ENCODE results near the gene CD6. TPM values are rescaled to one million over a fixed set of nuclear protein-coding genes. Genes with fewer than 3 reads are reported as not detected.
A peak's percentile ranks its signal among the peaks of the same experiment; 100 is the strongest.

Gene CD6
- total RNA-seq, 3 donors from 2014 or later (not counting 1 experiment from before 2014, with no cell fraction given) = 18.9 to 111 (median 85.6) TPM

DNA sequence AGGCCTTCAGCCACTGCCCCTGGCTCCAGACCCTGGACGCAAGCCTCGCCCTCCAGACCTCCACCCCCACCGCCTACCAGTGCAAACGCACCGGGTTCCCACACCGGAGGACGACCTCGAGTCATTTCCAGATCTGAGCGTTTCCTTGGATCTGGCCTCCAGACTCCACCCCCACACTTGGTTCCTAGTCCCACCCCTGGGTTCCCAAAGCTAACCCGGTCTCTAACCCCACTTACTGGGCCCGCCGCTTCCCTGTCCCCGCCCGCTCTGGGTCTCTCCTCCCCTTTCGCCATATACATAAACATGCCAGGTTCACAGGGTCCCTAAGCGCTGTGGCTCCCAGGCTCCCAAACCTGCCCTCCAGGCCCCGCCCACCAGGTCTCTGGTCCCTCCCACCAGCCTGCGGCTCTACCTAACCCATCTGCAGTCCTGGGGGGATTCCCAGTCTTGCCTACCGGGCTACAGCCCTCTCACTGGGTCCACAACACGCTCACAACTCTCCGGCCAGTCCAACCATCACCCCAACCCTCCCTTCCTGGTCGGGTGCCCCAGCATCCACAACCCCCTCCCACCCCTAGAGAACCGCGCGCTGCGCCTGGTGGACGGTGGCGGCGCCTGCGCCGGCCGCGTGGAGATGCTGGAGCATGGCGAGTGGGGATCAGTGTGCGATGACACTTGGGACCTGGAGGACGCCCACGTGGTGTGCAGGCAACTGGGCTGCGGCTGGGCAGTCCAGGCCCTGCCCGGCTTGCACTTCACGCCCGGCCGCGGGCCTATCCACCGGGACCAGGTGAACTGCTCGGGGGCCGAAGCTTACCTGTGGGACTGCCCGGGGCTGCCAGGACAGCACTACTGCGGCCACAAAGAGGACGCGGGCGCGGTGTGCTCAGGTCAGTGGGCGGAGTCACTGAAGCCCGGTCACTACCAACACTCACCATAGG lies 36.7 kb downstream of the CD6 start:
- Histone ChIP-seq H3K27ac (ENCODE audit: low read length) (no peak overlapping the region), H3K4me1 (ENCODE audit: control insufficient read depth, insufficient read depth, low read length) (peaks cover 38% of the 10 kb centered on the region), H3K9me3 (ENCODE audit: control insufficient read depth, insufficient read depth, low read length) (no peaks in the 10 kb centered on the region), H3K4me3 (ENCODE audit: low read length) (no peak overlapping the region), H3K36me3 (ENCODE audit: control insufficient read depth, insufficient read depth, low read length) (peaks cover 4% of the 10 kb centered on the region), H3K27me3 (ENCODE audit: control insufficient read depth, insufficient read depth, low read length) (peaks cover 3% of the 10 kb centered on the region)
- no peaks in the 10 kb centered on the region for H3K36me3 Mint-ChIP-seq
- TF ChIP-seq, protein P1, sequence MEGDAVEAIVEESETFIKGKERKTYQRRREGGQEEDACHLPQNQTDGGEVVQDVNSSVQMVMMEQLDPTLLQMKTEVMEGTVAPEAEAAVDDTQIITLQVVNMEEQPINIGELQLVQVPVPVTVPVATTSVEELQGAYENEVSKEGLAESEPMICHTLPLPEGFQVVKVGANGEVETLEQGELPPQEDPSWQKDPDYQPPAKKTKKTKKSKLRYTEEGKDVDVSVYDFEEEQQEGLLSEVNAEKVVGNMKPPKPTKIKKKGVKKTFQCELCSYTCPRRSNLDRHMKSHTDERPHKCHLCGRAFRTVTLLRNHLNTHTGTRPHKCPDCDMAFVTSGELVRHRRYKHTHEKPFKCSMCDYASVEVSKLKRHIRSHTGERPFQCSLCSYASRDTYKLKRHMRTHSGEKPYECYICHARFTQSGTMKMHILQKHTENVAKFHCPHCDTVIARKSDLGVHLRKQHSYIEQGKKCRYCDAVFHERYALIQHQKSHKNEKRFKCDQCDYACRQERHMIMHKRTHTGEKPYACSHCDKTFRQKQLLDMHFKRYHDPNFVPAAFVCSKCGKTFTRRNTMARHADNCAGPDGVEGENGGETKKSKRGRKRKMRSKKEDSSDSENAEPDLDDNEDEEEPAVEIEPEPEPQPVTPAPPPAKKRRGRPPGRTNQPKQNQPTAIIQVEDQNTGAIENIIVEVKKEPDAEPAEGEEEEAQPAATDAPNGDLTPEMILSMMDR (IDR thresholded peaks at IDR 0.05) = no peak
- 83% methylated on average over 54 of the region's 54 CpGs for WGBS (ENCODE audit: insufficient coverage)
- peak overlapping the region in 1 of 2 donors; percentile 48 for H3K27ac Mint-ChIP-seq
- H3K27me3 Mint-ChIP-seq (ENCODE audit: low read depth in 2 of 2) = peaks cover 0 to 12% of the 10 kb centered on the region in 2 donors
- H3K9me3 Mint-ChIP-seq = no peaks in the 10 kb centered on the region
- intact Hi-C loops (cut with micrococcal nuclease) = no loop called here
- DNase-seq (peak in 1 of 2 donors; percentile 54), ATAC-seq (peak in 1 of 3 donors; percentile 50)
- H3K4me1 Mint-ChIP-seq = peaks cover 28 to 32% of the 10 kb centered on the region in 2 donors
- H3K4me3 Mint-ChIP-seq = peak overlapping the region; percentile 59

DNA sequence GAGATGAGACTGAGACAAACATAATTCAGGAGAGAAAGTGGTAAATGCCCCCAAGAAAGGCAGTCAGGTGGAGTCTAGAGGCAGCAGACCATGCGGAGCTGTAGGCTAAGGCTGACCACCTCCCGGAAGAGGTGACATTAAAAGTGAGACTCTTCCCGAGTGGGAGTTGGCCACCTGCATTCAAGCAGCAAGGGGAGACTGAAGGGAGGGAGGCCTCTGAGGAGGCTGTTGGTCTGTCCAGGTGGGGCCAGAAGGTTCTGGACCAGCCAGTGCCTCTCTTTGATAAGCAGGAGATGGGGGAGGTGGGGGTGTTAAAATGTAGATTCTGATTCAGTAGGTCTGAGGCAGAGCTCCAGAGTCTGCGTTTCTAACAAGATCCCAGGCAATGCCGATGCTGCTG lies 37.5 kb downstream of the CD6 start:
- H3K4me3 Mint-ChIP-seq = no peak overlapping the region
- ATAC-seq (no peak), DNase-seq (no peak)
- TF ChIP-seq, protein P1 (IDR thresholded peaks at IDR 0.05) = no peak
- intact Hi-C loops (cut with micrococcal nuclease) = no loop called here
- peaks cover 0 to 12% of the 10 kb centered on the region in 2 donors for H3K27me3 Mint-ChIP-seq (ENCODE audit: low read depth in 2 of 2)
- peaks cover 28% of the 10 kb centered on the region in 2 donors for H3K4me1 Mint-ChIP-seq
- Histone ChIP-seq H3K27ac (ENCODE audit: low read length) (no peak overlapping the region), H3K4me1 (ENCODE audit: control insufficient read depth, insufficient read depth, low read length) (peaks cover 38% of the 10 kb centered on the region), H3K27me3 (ENCODE audit: control insufficient read depth, insufficient read depth, low read length) (peaks cover 3% of the 10 kb centered on the region), H3K4me3 (ENCODE audit: low read length) (no peak overlapping the region), H3K36me3 (ENCODE audit: control insufficient read depth, insufficient read depth, low read length) (peaks cover 4% of the 10 kb centered on the region), H3K9me3 (ENCODE audit: control insufficient read depth, insufficient read depth, low read length) (no peaks in the 10 kb centered on the region)
- 96% methylated on average over 5 of the region's 5 CpGs for WGBS (ENCODE audit: insufficient coverage)
- H3K36me3 Mint-ChIP-seq = no peaks in the 10 kb centered on the region
- no peak overlapping the region for H3K27ac Mint-ChIP-seq
- H3K9me3 Mint-ChIP-seq = no peaks in the 10 kb centered on the region

DNA sequence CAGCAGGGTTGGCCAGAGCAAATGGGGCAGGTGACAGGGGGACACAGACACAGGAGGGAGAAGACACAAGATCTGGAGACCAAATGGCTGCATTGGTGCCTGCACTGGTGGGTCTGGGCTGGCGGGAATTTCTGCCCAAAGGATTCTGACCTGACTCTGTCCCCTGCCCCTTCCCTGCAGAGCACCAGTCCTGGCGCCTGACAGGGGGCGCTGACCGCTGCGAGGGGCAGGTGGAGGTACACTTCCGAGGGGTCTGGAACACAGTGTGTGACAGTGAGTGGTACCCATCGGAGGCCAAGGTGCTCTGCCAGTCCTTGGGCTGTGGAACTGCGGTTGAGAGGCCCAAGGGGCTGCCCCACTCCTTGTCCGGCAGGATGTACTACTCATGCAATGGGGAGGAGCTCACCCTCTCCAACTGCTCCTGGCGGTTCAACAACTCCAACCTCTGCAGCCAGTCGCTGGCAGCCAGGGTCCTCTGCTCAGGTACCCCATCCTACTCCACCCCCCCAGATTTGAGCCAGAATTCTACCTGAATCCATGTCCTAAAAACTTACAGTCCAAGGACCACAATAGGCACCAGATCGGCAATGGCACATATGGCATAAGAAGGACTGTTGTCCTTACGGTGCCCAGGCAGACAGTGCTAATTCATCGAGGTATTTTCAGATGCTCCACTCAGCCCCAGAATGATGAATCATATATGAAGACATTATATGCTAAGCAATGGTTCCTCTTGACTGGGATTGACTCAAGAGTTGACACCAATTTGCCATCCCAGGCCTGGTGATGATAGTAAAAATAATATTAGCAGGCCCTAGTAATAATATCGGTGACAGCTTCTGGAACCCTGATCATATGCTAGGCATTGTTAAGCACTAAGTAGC lies 38.2 kb downstream of the CD6 start:
- H3K36me3 Mint-ChIP-seq = no peaks in the 10 kb centered on the region
- H3K27ac ChIP-seq (ENCODE audit: low read length) = no peak overlapping the region
- H3K4me3 Mint-ChIP-seq = peak overlapping the region; percentile 26

More for the DNA sequence above, 38.2 kb downstream of the CD6 start:
- peaks cover 3% of the 10 kb centered on the region for H3K27me3 ChIP-seq (ENCODE audit: control insufficient read depth, insufficient read depth, low read length)
- intact Hi-C loops (cut with micrococcal nuclease) = no loop called here
- no peak overlapping the region for H3K4me3 ChIP-seq (ENCODE audit: low read length)
- peaks cover 4% of the 10 kb centered on the region for H3K36me3 ChIP-seq (ENCODE audit: control insufficient read depth, insufficient read depth, low read length)
- TF ChIP-seq, protein P1 (IDR thresholded peaks at IDR 0.05) = no peak
- H3K4me1 ChIP-seq (ENCODE audit: control insufficient read depth, insufficient read depth, low read length) = peaks cover 32% of the 10 kb centered on the region
- no peak for DNase-seq
- H3K4me1 Mint-ChIP-seq = peaks cover 22 to 26% of the 10 kb centered on the region in 2 donors
- H3K9me3 ChIP-seq (ENCODE audit: control insufficient read depth, insufficient read depth, low read length) = no peaks in the 10 kb centered on the region
- peaks cover 0 to 12% of the 10 kb centered on the region in 2 donors for H3K27me3 Mint-ChIP-seq (ENCODE audit: low read depth in 2 of 2)
- no peak for ATAC-seq
- no peaks in the 10 kb centered on the region for H3K9me3 Mint-ChIP-seq
- WGBS (ENCODE audit: insufficient coverage) = 98% methylated on average over 15 of the region's 15 CpGs
- no peak overlapping the region for H3K27ac Mint-ChIP-seq
